NCI-H128 (cell line): ENCODE data around the gene HDDC2.
"Not testable (repeated sequence)": the region's sequence is repeated elsewhere in the genome, so short reads cannot be mapped to it uniquely, and the experiment has no call there.

Source experiments
- DNase-seq: peaks from one replicate; lab custom pipeline; 2025; ENCODE audit not compliant: unreplicated experiment; lab: John Stamatoyannopoulos, UW

The HDDC2 gene

GRCh38 chr6:125307150-125307838 lies 5.5 kb upstream of the HDDC2 start:
- DNase-seq: no peak

DNA sequence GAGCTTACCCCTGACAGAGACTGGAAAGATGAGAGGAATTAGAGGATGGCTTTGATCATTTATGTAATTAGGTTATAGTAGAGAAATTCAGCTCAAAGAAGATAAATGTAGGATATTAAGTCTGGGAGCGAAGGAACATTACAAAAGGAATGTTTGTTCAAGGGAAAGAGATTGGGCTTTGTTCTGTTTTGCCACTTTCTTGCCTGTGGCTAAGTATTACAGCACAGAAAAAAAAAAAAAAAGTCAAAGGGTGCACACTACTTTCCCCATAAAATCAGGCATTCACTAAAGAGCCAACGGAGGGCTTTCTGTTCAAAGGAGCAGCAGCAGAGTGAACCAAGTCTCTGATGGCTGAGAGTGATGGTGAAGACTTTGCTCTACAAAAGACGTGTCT lies 5.0 kb upstream of the HDDC2 start:
- no peak for DNase-seq

- no peak for DNase-seq
These were observed 3.3 kb upstream of the HDDC2 start for GRCh38 chr6:125304970-125305660.

DNA sequence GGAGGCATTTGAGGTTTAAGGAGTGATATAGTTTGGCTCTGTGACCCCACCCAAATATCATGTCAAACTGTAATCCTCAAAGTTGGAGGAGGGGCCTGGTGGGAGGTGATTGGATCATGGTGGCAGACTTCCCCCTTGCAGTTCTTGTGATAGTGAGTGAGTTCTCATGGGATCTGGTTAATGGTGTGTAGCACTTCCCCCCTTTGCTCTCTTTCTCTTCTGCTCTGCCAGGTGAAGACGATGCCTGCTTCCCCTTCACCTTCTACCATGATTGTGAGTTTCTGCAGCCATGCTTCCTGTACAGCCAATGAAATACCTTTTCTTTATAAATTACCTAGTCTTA lies 1.7 kb upstream of the HDDC2 start:
- DNase-seq: no peak

GRCh38 chr6:125302840-125303511 lies 1.2 kb upstream of the HDDC2 start:
- no peak for DNase-seq

- DNase-seq: no peak
These were observed 754 bp downstream of the HDDC2 start for GRCh38 chr6:125300992-125301434.

DNA sequence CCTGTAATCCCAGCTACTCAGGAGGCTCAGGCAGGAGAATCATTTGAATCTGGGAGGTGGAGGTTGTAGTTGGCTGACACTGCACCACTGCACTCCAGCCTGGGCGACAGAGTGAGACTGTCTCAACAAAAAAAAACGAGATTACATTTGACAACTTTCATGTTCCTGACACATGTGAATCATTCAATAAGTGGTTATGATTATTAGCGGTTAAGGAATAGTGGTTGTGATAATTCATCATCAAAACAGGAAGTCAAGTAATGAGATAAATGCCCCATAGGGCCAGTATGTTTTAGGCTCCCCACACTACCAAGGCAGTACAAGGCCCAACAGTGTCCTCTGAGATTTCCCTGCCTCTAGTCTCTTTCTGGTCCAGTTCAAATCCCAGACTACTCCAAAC lies 2.5 kb downstream of the HDDC2 start:
- DNase-seq: no peak

GRCh38 chr6:125296471-125296870 lies 5.3 kb downstream of the HDDC2 start:
- DNase-seq: no peak

DNA sequence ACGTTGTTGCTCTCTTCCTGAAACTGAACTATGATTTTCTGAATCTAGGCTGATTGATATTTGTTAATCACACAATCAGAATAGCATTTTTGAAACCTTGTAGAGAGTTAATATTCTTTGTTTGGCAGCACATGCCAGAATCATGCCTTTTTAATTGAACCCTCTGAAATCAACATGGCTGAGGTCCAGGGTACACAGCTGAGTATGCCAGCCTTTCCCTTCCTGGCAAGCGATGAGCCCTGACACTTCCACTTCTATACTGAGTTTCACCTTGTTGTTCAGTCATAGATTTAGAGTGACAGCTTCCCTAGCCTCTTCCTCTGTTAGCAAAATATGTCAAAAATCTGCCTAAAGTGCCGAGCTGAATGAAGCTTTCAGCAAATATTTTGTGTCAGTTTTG lies 6.8 kb downstream of the HDDC2 start:
- no peak for DNase-seq

- no peak for DNase-seq
These were observed 7.7 kb downstream of the HDDC2 start for GRCh38 chr6:125294036-125294435.

DNA sequence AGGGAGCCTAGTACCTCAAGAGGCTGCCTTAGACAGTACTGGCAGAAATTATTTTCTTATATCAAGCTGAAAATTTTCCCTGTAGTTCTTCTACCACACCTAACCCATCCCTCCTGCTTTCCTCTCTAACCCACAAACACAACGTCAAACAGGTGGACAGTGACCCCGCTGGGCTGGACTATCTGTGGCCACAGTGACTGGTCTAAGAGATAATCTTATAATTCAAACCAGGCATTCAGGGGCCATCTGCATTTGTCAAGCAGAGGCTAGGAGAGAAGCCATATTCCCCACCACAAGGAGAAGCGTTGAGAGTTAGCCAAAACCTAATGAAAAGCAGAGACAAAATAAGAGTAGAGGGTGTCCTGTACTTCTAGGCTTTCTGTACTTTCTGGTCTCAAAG lies 8.2 kb downstream of the HDDC2 start:
- no peak for DNase-seq

- DNase-seq: no peak
These were observed 14.0 kb downstream of the HDDC2 start for GRCh38 chr6:125287718-125288117.

DNA sequence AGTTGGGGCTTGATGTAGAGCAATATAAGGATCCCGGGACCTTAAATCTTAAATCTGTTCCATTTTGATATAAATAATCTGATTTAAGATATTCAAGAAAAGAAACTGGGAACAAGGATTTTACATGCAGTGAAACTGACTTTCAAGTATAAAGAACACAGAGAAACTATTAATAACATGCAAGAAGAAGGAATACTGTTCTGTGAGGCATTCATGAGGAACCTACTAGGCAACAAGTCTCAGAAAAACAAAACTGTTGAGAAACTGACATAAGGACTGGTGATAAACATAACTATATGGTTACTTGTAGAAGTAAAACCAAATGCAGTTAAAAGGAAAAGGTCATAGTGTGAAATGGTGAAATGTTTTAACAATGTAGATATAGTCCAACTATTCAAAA lies 15.8 kb downstream of the HDDC2 start:
- no peak for DNase-seq

DNA sequence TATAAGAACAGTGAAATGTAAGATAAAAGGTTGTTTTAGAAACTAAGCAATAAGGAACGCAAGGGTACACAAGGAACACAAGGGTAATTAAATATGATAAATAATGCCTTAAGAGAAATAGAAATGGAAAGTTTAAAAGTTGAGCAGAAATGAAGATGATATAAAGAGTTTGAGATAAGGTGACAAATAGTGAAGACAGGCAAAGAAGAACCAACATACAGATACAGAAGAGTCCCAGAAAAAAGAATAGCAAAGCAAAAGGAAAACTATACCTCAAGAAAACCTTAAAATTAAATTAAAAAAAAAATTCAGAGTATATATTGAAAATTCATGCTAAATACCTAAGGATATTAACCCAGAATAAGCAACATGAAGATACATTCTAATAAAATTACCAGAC lies 16.4 kb downstream of the HDDC2 start:
- no peak for DNase-seq

DNA sequence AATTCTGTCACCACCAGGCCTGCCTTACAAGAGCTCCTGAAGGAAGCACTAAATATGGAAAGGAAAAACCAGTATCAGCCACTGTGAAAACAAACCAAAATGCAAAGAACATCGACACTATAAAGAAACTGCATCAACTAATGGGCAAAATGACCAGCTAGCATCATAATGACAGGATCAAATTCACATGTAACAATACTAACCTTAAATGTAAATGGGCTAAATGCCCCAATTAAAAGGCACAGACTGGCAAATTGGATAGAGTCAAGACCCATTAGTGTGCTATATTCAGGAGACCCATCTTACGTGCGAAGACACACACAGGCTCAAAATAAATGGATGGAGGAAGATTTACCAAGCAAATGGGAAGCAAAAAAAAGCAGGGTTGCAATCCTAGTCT lies 19.3 kb downstream of the HDDC2 start:
- not testable (repeated sequence) for DNase-seq

GRCh38 chr6:125280370-125281035 lies 21.3 kb downstream of the HDDC2 start:
- not testable (repeated sequence) for DNase-seq

GRCh38 chr6:125279961-125280360 lies 21.8 kb downstream of the HDDC2 start:
- DNase-seq: no peak

GRCh38 chr6:125277838-125278237 lies 23.9 kb downstream of the HDDC2 start:
- DNase-seq: no peak

GRCh38 chr6:125275779-125276178 lies 26.0 kb downstream of the HDDC2 start:
- DNase-seq: no peak

DNA sequence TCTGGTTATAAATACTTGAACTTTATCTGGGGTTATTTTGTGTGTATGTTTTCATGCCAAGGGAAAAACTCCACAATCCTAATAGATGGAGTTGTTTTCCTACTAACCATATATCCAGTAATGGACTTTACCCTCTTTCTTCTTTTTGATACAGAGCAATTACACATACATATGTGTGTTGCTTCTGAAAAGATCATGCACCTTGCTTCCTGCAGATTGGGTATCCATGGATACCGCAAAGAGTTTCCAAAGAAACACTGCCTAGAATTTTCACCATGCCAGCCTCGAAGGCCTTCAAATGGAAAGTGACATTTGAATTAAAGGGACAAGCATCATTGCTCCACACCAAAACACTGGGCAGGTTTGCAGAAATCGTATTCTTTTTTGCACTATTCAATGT lies 26.8 kb downstream of the HDDC2 start:
- DNase-seq: no peak

- DNase-seq: no peak
These were observed 27.8 kb downstream of the HDDC2 start for GRCh38 chr6:125273965-125274364.

GRCh38 chr6:125273251-125273650 lies 28.5 kb downstream of the HDDC2 start:
- DNase-seq: no peak
